Neural progenitor cell (in vitro differentiated cells): Measurements from ENCODE around the gene IL6R. TPM values are rescaled to one million over a fixed set of nuclear protein-coding genes. Genes with fewer than 3 reads are reported as not detected.
"Not testable (repeated sequence)": the region's sequence is repeated elsewhere in the genome, so short reads cannot be mapped to it uniquely, and the experiment has no call there.

Experiments used
- DNase-seq: peaks from one replicate; pipeline ENCODE4 v3.0.0-alpha.2; 2016; ENCODE audit warnings: low spot score
- H2AFZ ChIP-seq: fragments of 200-600 bp; sonication (generic); replicated peaks from 2 replicates; pipeline ENCODE4 v1.6.1; 2016; ENCODE audit warnings: antibody characterized with exemption
- H3F3A ChIP-seq: fragments of 200-600 bp; sonication (generic); 2 replicates; pipeline ENCODE4 v1.6.1; 2016; ENCODE audit warnings: antibody characterized with exemption, low read depth
- H3K27ac ChIP-seq: fragments of 200-600 bp; sonication (generic); 2 replicates; pipeline ENCODE4 v1.5.1; 2016; ENCODE audit warnings: mild to moderate bottlenecking
- H3K27me3 ChIP-seq: fragments of 200-600 bp; sonication (generic); 2 replicates; pipeline ENCODE4 v1.6.1; 2016; ENCODE audit warnings: mild to moderate bottlenecking, moderate library complexity
- H3K36me3 ChIP-seq: fragments of 200-600 bp; sonication (generic); 2 replicates; pipeline ENCODE4 v1.5.1; 2016
- H3K4me1 ChIP-seq: fragments of 200-600 bp; sonication (generic); 2 replicates; pipeline ENCODE4 v1.6.1; 2016; ENCODE audit warnings: mixed run types
- H3K4me2 ChIP-seq: fragments of 200-600 bp; sonication (generic); 2 replicates; pipeline ENCODE4 v1.6.1; 2016
- H3K4me3 ChIP-seq: fragments of 200-600 bp; sonication (generic); 2 replicates; pipeline ENCODE4 v1.5.1; 2016
- H3K79me2 ChIP-seq: fragments of 200-600 bp; sonication (generic); 2 replicates; pipeline ENCODE4 v1.6.1; 2016; ENCODE audit warnings: low read depth
- H3K9ac ChIP-seq: fragments of 200-600 bp; sonication (generic); 2 replicates; pipeline ENCODE4 v1.6.1; 2016
- H3K9me3 ChIP-seq: fragments of 200-600 bp; sonication (generic); 2 replicates; pipeline ENCODE4 v1.5.1; 2016; ENCODE audit warnings: low read depth
- H4K20me1 ChIP-seq: fragments of 200-600 bp; sonication (generic); 2 replicates; pipeline ENCODE4 v1.6.1; 2016; ENCODE audit warnings: low read depth
- H3K27ac Mint-ChIP-seq: 3 replicates; pipeline ENCODE4 v1.8.0; 2021; ENCODE audit warnings: mixed read lengths
- H3K27me3 Mint-ChIP-seq: 2 replicates; pipeline ENCODE4 v1.8.0; 2022; ENCODE audit warnings: low read depth, mild to moderate bottlenecking, inconsistent platforms, moderate library complexity, mixed read lengths; ENCODE audit not compliant: insufficient read depth
- H3K36me3 Mint-ChIP-seq: 3 replicates; pipeline ENCODE4 v1.8.0; 2021; ENCODE audit warnings: mixed read lengths
- H3K4me1 Mint-ChIP-seq: 3 replicates; pipeline ENCODE4 v1.8.0; 2021; ENCODE audit warnings: mixed read lengths
- H3K4me3 Mint-ChIP-seq: 3 replicates; pipeline ENCODE4 v1.8.0; 2021; ENCODE audit warnings: mild to moderate bottlenecking, moderate library complexity, mixed read lengths
- H3K9me3 Mint-ChIP-seq: 3 replicates; pipeline ENCODE4 v1.8.0; 2020; ENCODE audit warnings: mixed read lengths
- EZH2 ChIP-seq: fragments of 200-600 bp; sonication (generic); IDR thresholded peaks from 2 replicates; pipeline ENCODE4 v1.6.1; 2017; ENCODE audit warnings: antibody characterized with exemption, mild to moderate bottlenecking, moderate library complexity
- EZH2phosphoT487 ChIP-seq: fragments of 200-600 bp; sonication (generic); IDR thresholded peaks from 2 replicates; pipeline ENCODE4 v1.6.1; 2017; ENCODE audit warnings: antibody characterized with exemption
- total RNA-seq: library from RNA; depleted of rRNA; stranded (reverse); fragments of >200 nt; gene quantifications from 2 replicates; pipeline ENCODE4 v1.2.3, GENCODE V29; 2015; ENCODE audit warnings: low replicate concordance
- TF ChIP-seq, protein P1 (sequence below): fragments of 200-600 bp; sonication (generic); IDR thresholded peaks from 2 replicates; pipeline ENCODE4 v1.5.1; 2017; ENCODE audit warnings: antibody characterized with exemption, mild to moderate bottlenecking

The IL6R gene
- total RNA-seq, result 0.09 TPM in 1 of 2 replicates, not detected in the other

DNA sequence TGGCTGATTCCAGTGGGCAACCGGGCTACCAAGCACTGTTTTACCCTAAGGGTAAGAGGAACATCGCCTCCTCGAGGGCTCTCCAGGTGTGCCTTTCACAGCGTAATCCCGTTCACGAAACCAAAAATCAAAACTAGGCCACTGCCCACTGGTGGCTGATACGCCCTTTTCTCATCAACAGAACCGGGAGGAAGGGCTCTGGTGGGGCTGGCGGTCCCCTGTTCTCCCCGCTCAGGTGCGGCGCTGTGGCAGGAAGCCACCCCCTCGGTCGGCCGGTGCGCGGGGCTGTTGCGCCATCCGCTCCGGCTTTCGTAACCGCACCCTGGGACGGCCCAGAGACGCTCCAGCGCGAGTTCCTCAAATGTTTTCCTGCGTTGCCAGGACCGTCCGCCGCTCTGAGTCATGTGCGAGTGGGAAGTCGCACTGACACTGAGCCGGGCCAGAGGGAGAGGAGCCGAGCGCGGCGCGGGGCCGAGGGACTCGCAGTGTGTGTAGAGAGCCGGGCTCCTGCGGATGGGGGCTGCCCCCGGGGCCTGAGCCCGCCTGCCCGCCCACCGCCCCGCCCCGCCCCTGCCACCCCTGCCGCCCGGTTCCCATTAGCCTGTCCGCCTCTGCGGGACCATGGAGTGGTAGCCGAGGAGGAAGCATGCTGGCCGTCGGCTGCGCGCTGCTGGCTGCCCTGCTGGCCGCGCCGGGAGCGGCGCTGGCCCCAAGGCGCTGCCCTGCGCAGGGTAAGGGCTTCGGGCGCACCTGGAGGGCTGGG, at the start of gene IL6R:
IL6R (plus strand) TSS at position 360 of the 763 bp plus-strand sequence; CDS start at position 647, 287 bp downstream.
- Histone ChIP-seq H3F3A (peaks cover 13% of the 10 kb centered on the region), H3K36me3 (no peaks in the 10 kb centered on the region), H2AFZ (peak within 1 kb of the TSS; percentile 35), H4K20me1 (no peaks in the 10 kb centered on the region), H3K4me1 (peaks cover 8% of the 10 kb centered on the region), H3K9me3 (no peaks in the 10 kb centered on the region), H3K27ac (no peak within 1 kb of the TSS), H3K4me2 (peak within 1 kb of the TSS; percentile 95), H3K9ac (no peak within 1 kb of the TSS), H3K27me3 (peaks cover 72% of the 10 kb centered on the region), H3K4me3 (peak within 1 kb of the TSS; percentile 59), H3K79me2 (no peaks in the 10 kb centered on the region)
- TF ChIP-seq EZH2phosphoT487 (no peak), EZH2 (peak; percentile 56)
- TF ChIP-seq, protein P1, sequence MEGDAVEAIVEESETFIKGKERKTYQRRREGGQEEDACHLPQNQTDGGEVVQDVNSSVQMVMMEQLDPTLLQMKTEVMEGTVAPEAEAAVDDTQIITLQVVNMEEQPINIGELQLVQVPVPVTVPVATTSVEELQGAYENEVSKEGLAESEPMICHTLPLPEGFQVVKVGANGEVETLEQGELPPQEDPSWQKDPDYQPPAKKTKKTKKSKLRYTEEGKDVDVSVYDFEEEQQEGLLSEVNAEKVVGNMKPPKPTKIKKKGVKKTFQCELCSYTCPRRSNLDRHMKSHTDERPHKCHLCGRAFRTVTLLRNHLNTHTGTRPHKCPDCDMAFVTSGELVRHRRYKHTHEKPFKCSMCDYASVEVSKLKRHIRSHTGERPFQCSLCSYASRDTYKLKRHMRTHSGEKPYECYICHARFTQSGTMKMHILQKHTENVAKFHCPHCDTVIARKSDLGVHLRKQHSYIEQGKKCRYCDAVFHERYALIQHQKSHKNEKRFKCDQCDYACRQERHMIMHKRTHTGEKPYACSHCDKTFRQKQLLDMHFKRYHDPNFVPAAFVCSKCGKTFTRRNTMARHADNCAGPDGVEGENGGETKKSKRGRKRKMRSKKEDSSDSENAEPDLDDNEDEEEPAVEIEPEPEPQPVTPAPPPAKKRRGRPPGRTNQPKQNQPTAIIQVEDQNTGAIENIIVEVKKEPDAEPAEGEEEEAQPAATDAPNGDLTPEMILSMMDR, result peak; percentile 49
- Mint-ChIP-seq H3K27me3 (peaks cover 35% of the 10 kb centered on the region), H3K27ac (no peak within 1 kb of the TSS), H3K4me1 (peaks cover 14% of the 10 kb centered on the region), H3K36me3 (no peaks in the 10 kb centered on the region), H3K4me3 (peak within 1 kb of the TSS; percentile 85), H3K9me3 (no peaks in the 10 kb centered on the region)
- DNase-seq, result peak; percentile 89

DNA sequence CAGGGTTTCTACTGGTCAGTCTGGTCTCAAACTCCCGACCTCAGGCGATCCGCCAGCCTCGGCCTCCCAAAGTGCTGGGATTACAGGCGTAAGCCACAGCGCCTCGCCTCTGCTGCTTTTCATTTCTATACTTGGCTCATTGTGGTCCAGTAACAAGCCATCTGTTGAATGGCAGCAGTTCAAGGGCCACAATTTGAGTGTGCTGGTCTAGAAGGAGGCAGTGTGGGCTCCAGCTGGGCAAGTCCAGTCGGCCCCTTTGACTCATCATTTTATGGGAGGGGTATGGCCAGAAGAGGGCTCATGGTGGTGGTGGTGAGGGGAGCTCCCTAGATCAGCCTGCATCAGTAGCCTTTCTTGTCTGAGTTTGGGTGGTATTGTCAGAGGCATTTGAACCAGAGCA, 46.6 kb upstream of the IL6R start:
- Mint-ChIP-seq H3K4me1 (peaks cover 12% of the 10 kb centered on the region), H3K4me3 (no peak overlapping the region), H3K36me3 (no peaks in the 10 kb centered on the region), H3K27me3 (peaks cover 3% of the 10 kb centered on the region), H3K27ac (no peak overlapping the region), H3K9me3 (no peaks in the 10 kb centered on the region)
- Histone ChIP-seq H3K27me3 (peaks cover 6% of the 10 kb centered on the region), H4K20me1 (no peaks in the 10 kb centered on the region), H3K4me3 (no peak overlapping the region), H3K4me2 (no peak overlapping the region), H2AFZ (no peak overlapping the region), H3K9ac (no peak overlapping the region), H3K4me1 (no peaks in the 10 kb centered on the region), H3K27ac (no peak overlapping the region), H3F3A (peaks cover 3% of the 10 kb centered on the region), H3K36me3 (no peaks in the 10 kb centered on the region), H3K9me3 (no peaks in the 10 kb centered on the region), H3K79me2 (no peaks in the 10 kb centered on the region)
- no peak for DNase-seq
- TF ChIP-seq EZH2phosphoT487 (no peak), EZH2 (no peak)
- TF ChIP-seq, protein P1, result no peak

DNA sequence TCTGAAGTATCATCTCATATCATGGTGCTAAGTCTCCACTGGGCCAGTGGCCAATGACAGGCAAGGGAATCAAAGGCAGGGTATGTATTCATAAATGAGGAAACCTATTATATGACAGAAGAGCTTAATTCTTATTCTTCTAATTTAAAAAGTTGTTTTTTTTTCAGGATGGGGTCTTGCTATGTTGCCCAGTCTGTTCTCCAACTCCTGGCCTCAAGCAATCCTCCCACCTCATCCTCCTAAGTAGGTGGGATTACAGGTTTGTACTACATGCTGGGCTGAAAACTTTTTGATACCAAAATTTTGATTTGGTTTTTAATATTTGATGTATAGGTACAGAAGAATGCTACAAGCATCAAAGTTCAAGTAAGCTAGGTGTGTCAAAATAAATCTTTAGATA, 44.9 kb upstream of the IL6R start:
- no peaks in the 10 kb centered on the region for H3F3A ChIP-seq
- no peak overlapping the region for H3K4me3 ChIP-seq
- H3K27ac ChIP-seq, result no peak overlapping the region
- no peak overlapping the region for H2AFZ ChIP-seq
- no peaks in the 10 kb centered on the region for H3K36me3 ChIP-seq
- H3K79me2 ChIP-seq, result no peaks in the 10 kb centered on the region
- H3K9ac ChIP-seq, result no peak overlapping the region
- no peaks in the 10 kb centered on the region for H3K27me3 ChIP-seq
- no peaks in the 10 kb centered on the region for H4K20me1 ChIP-seq
- TF ChIP-seq, protein P1, result no peak
- TF ChIP-seq EZH2 (no peak), EZH2phosphoT487 (no peak)
- H3K27me3 Mint-ChIP-seq, result peaks cover 3% of the 10 kb centered on the region
- DNase-seq, result no peak
- H3K36me3 Mint-ChIP-seq, result no peaks in the 10 kb centered on the region
- no peaks in the 10 kb centered on the region for H3K9me3 Mint-ChIP-seq
- H3K4me3 Mint-ChIP-seq, result no peak overlapping the region
- H3K27ac Mint-ChIP-seq, result no peak overlapping the region
- no peaks in the 10 kb centered on the region for H3K4me1 ChIP-seq
- no peaks in the 10 kb centered on the region for H3K4me1 Mint-ChIP-seq
- no peaks in the 10 kb centered on the region for H3K9me3 ChIP-seq
- no peak overlapping the region for H3K4me2 ChIP-seq

DNA sequence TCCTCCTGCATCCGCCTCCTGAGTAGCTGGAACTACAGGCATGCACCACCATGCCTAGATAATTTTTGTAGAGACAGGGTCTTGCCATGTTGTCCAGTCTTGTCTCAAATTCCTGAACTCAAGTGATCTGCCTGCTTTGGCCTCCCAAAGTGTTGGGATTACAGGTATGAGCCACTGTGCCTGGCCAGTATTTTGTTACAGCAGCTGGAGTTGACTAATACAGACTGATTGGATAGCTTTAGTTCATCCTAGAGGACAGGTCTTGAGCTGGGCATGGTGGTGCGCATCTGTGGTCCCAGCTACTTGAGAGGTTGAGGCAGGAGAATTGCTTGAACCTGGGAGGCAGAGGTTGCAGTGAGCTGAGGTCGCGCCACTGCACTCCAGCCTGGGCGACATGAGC, 44.3 kb upstream of the IL6R start:
- H4K20me1 ChIP-seq, H3K4me1 Mint-ChIP-seq, H3K9me3 Mint-ChIP-seq, H3K27me3 ChIP-seq, H3K4me3 ChIP-seq, H3K27me3 Mint-ChIP-seq, H3K36me3 ChIP-seq, H3K4me2 ChIP-seq, H3K4me3 Mint-ChIP-seq, H3K9ac ChIP-seq, H2AFZ ChIP-seq, DNase-seq, H3K9me3 ChIP-seq, H3K27ac Mint-ChIP-seq, H3F3A ChIP-seq, H3K4me1 ChIP-seq, H3K79me2 ChIP-seq, H3K36me3 Mint-ChIP-seq, H3K27ac ChIP-seq: not testable (repeated sequence)
